22Rv1 (cell line): Measurements from ENCODE around the gene C19orf67.

Source experiments
- H3K27ac ChIP-seq: fragments of 450-650 bp; 2 replicates; pipeline ENCODE4 v1.5.1; 2017
- ZFX ChIP-seq: fragments of 450-650 bp; IDR thresholded peaks from 2 replicates; pipeline ENCODE4 v1.6.1; 2017; ENCODE audit warnings: antibody characterized with exemption, borderline replicate concordance
- TF ChIP-seq, protein P1 (sequence below): fragments of 450-650 bp; IDR thresholded peaks from 2 replicates; pipeline ENCODE4 v1.5.1; 2017; ENCODE audit warnings: mild to moderate bottlenecking

C19orf67 gene

DNA sequence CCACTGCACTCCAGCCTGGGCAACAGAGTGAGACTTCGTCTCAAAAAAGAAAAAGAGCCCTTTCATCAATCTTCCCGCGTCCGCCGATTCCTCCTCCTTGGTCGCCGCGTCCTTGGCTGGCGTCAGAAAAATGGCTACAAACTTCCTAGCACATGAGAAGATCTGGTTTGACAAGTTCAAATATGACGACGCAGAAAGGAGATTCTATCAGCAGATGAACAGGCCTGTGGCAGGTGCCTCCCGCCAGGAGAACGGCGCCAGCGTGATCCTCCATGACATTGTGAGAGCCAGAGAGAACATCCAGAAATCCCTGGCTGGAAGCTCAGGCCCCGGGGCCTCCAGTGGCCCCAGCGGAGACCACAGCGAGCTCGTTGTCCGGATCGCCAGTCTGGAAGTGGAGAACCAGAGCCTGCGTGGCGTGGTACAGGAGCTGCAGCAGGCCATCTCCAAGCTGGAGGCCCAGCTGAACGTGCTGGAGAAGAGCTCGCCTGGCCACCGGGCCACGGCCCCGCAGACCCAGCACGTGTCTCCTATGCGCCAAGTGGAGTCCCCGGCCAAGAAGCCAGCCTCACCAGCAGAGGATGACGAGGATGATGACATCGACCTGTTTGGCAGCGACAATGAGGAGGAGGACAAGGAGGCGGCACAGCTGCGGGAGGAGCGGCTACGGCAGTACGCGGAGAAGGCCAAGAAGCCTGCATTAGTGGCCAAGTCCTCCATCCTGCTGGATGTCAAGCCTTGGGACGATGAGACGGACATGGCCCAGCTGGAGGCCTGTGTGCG is 15.1 kb downstream of the C19orf67 start:
- no peak overlapping the region for H3K27ac ChIP-seq
- TF ChIP-seq ZFX = no peak
- TF ChIP-seq, protein P1, sequence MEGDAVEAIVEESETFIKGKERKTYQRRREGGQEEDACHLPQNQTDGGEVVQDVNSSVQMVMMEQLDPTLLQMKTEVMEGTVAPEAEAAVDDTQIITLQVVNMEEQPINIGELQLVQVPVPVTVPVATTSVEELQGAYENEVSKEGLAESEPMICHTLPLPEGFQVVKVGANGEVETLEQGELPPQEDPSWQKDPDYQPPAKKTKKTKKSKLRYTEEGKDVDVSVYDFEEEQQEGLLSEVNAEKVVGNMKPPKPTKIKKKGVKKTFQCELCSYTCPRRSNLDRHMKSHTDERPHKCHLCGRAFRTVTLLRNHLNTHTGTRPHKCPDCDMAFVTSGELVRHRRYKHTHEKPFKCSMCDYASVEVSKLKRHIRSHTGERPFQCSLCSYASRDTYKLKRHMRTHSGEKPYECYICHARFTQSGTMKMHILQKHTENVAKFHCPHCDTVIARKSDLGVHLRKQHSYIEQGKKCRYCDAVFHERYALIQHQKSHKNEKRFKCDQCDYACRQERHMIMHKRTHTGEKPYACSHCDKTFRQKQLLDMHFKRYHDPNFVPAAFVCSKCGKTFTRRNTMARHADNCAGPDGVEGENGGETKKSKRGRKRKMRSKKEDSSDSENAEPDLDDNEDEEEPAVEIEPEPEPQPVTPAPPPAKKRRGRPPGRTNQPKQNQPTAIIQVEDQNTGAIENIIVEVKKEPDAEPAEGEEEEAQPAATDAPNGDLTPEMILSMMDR = no peak

DNA sequence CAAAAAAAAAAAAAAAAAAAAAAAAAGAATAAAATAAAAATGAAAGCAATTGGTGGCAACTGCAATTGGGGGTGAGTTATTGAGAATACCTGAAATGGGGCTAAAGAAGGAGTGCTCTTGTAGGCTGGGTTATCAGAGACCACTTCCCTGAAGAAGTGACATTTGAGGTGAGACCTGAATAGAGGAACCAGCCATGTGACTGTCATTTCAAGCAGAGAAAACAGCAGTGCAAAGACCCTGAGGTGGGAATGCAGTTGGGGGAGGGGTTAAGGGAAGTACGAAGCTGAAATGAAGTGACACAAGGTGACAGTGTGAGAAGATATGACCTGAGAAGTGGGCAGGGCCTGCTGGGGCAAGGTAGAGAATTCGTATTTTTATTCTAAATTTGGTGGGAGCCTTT is 19.4 kb downstream of the C19orf67 start:
- TF ChIP-seq, protein P1 = no peak
- no peak for TF ChIP-seq ZFX
- H3K27ac ChIP-seq = no peak overlapping the region

DNA sequence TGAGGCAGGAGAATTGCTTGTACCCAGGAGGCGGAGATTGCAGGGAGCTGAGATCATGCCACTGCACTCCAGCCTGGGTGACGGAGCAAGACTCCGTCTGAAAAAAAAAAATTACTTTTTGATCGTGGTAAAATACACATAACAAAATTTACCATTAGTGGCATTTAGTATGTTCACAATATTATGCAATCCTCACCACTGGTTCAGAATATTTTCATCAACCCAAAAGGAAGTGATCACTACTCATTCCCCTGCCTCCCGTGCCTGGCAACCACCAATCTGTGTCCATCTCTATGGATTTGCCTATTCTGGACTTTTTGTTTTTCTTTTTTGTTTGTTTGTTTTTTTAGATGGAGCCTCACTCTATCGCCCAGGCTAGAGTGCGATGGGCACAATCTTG is 22.5 kb downstream of the C19orf67 start:
- no peak for TF ChIP-seq ZFX
- TF ChIP-seq, protein P1 = no peak
- no peak overlapping the region for H3K27ac ChIP-seq

DNA sequence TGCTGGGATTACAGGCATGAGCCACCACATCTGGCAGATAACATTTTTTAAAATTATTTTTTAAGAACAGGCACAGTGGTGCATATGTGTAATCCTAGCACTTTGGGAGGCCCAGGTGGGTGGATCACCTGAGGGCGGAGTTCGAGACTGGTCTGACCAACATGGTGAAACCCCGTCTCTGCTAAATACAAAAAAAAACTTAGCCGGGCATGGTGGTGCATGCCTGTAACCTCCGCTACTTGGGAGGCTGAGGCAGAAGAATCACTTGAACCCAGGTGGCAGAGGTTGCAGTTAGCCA is 23.1 kb downstream of the C19orf67 start:
- TF ChIP-seq ZFX = no peak
- H3K27ac ChIP-seq = no peak overlapping the region

DNA sequence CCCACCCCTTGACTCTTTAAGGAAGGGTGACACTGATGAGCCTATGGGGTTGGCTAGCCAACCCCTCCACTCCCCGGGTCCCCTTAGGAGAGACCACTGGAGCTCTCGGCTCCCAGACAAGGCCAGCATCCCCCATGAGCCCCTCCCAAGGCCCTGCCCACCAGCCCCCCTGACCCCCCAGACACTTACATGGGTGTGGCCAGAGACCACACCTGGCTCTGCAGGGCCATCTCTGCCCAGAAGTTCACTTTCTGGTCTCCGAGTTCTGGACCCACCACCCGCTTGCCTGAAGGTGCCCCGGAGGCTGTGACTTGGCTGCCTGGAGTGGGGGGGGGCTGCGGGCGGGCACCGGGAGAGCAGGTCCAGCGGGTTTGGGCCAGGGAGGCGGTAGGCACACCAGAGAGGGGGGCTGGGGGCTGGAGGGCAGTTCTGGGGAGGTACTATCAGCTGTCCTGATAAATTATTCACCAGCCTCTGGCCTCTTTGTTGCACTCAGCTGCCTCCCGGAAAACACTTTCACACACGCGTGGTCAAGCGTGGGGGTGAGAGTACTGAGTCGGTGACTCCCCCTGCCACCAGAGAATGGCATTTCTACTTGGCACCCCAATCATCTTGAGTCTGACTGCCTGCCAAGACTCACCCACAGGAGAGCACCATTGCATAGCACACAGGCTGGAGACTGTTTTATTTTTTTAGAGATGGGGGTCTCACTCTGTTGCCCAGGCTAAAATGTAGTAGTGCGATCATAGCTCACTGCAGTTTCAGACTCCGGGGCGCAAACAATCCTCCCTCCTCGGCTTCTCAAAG is 23.6 kb downstream of the C19orf67 start, which contains the start of gene PALM3:
Gene PALM3, minus strand, starts transcription at position 326 of the 807 bp plus-strand sequence. Its CDS starts 96 bp downstream, at position 230.
- no peak within 1 kb of the TSS for H3K27ac ChIP-seq
- TF ChIP-seq ZFX = no peak
- TF ChIP-seq, protein P1 = no peak

DNA sequence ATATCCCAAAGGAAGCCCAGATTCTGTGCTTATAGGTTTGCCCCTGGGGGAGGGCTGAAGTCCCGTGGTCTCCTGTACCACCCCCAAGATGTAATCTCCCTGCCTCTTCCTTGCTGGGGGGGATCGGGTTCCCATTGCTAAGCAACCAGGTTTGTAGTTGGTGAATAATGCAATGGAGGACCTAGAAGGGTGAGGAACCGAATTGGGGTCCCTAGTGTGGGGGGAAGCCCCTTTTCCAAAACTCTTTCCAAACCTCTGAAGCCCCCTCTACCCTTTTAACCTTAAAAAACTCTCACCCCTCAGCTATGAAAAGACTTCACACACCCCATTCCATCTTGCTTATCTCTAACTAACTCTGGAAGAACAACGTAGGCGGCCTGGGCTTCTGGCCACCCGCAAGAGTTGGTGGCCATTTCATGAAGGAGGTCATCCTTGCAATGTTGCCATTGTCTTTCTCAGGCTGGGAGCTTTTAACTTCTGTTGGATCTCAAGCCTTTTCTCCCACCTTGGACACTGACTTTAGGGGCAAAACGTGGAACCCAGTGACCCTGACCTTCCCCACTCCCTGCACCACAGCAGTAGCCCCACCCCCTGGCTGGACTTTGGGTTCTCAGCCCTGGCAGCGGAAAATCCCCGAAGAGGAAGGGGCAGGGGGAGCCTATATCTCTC is 24.4 kb downstream of the C19orf67 start:
- no peak overlapping the region for H3K27ac ChIP-seq
- no peak for TF ChIP-seq ZFX

DNA sequence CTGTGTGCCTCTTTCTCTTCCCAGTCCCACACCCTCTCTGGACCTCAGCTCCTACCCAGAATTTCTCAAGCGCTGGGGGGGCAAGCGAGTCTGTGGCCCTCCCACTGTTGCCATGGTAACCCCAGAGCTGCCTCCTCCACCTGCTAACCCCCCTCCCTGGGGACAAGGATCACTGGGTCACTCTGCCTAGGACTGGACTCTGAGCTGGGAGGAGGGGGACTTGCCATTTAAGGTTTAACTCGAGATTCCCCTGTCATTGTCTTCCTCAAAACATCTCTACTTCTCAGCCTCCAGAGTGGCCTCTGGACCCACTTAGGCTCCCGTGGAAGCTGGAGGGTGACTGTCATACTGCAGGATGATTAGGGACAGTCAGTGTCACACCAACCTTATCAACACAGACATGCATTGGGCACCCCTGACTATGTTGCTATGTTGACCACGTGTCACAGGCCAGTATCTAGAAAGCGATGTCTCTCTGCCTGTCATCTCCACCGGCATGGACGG is 25.9 kb downstream of the C19orf67 start:
- TF ChIP-seq, protein P1 = no peak
- no peak for TF ChIP-seq ZFX
- H3K27ac ChIP-seq = no peak overlapping the region

DNA sequence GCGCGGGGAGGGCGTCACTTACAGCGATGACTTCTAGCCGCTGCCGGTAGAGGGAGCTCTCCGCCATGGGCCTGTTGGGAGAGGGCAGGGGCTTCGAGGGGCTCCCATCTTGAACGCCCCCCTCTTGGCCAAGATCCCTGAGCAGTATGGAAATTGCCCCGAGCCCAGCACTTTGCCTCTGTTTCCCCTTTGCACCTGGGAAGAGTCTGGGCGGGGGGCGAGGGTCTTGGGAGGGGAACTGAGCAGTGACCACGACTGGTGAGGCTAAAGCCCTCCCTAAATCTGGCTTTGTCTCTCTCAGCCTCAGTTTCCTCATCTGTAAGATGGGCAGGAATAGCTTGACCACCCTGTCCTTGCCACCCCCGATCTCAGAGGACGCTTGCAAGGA is 26.5 kb downstream of the C19orf67 start:
- TF ChIP-seq, protein P1 = peak; percentile 93
- no peak for TF ChIP-seq ZFX
- H3K27ac ChIP-seq = no peak overlapping the region
